PC-9 (cell line): ENCODE results near the gene SDR42E1. TPM values are rescaled to one million over a fixed set of nuclear protein-coding genes. Genes with fewer than 3 reads are reported as not detected.

ENCODE experiments used
- Bru-seq: library from RNA; stranded (reverse); fragments of 400-500 nt; gene quantifications from one replicate; lab custom pipeline; 2021; lab: Mats Ljungman, UMichigan
- BruChase-seq, 2 experiments: library from RNA; stranded (reverse); fragments of 400-500 nt; gene quantifications; one replicate each; lab custom pipeline; 2021; lab: Mats Ljungman, UMichigan
- BruUV-seq: library from RNA; stranded (reverse); fragments of 400-500 nt; replicated peaks from 2 replicates; lab custom pipeline; 2021; lab: Mats Ljungman, UMichigan
- CTCF ChIA-PET: fragments of 300-600 bp; sonication (Branson Sonifier 250); formaldehyde crosslinking; loops from one replicate; lab custom pipeline; 2022; ENCODE audit warnings: antibody characterized with exemption; lab: Charles Lee
- POLR2A ChIA-PET: fragments of 300-600 bp; sonication (Branson Sonifier 250); formaldehyde crosslinking; loops from one replicate; lab custom pipeline; 2022; ENCODE audit warnings: antibody characterized with exemption; ENCODE audit not compliant: unreplicated experiment; lab: Charles Lee
- DNase-seq, 2 experiments: peaks; one replicate each; pipeline versions ENCODE4 v3.0.0 to v3.0.0-alpha.2; 2015 to 2022; ENCODE audit warnings: mixed read lengths in 1 of 2
- H2AFZ ChIP-seq: fragments of 200-600 bp; sonication (generic); 2 replicates; pipeline ENCODE4 v1.8.1; 2017; ENCODE audit warnings: antibody characterized with exemption
- H3F3A ChIP-seq: fragments of 200-600 bp; sonication (generic); 2 replicates; pipeline ENCODE4 v1.8.1; 2017; ENCODE audit warnings: antibody characterized with exemption, mild to moderate bottlenecking, low read depth; ENCODE audit not compliant: insufficient read depth
- H3K27ac ChIP-seq: fragments of 200-600 bp; sonication (generic); 2 replicates; pipeline ENCODE4 v1.6.1; 2016; ENCODE audit warnings: mixed run types
- H3K27me3 ChIP-seq: fragments of 200-600 bp; sonication (generic); 2 replicates; pipeline ENCODE4 v1.6.1; 2016; ENCODE audit warnings: low read depth, mixed run types; ENCODE audit not compliant: insufficient read depth
- H3K36me3 ChIP-seq: fragments of 200-600 bp; sonication (generic); 2 replicates; pipeline ENCODE4 v1.6.1; 2016; ENCODE audit warnings: low read depth, mixed run types
- H3K4me1 ChIP-seq: fragments of 200-600 bp; sonication (generic); replicated peaks from 2 replicates; pipeline ENCODE4 v1.6.1; 2016; ENCODE audit warnings: mixed run types; ENCODE audit not compliant: insufficient read depth
- H3K4me2 ChIP-seq: fragments of 200-600 bp; sonication (generic); 2 replicates; pipeline ENCODE4 v1.6.1; 2017; ENCODE audit warnings: mixed run types
- H3K4me3 ChIP-seq: fragments of 200-600 bp; sonication (generic); 2 replicates; pipeline ENCODE4 v1.6.1; 2016; ENCODE audit warnings: mixed run types
- H3K79me2 ChIP-seq: fragments of 200-600 bp; sonication (generic); 2 replicates; pipeline ENCODE4 v1.6.1; 2017; ENCODE audit warnings: low read depth, mixed run types
- H3K9me2 ChIP-seq: fragments of 200-600 bp; sonication (generic); 2 replicates; pipeline ENCODE4 v1.8.1; 2017; ENCODE audit warnings: mild to moderate bottlenecking; ENCODE audit not compliant: insufficient read depth
- H3K9me3 ChIP-seq: fragments of 200-600 bp; sonication (generic); 2 replicates; pipeline ENCODE4 v1.8.1; 2016; ENCODE audit warnings: low read depth; ENCODE audit not compliant: insufficient read depth
- H4K20me1 ChIP-seq: fragments of 200-600 bp; sonication (generic); 2 replicates; pipeline ENCODE4 v1.8.1; 2017; ENCODE audit not compliant: insufficient read depth
- EZH2 ChIP-seq: fragments of 200-600 bp; sonication (generic); IDR thresholded peaks from 2 replicates; pipeline ENCODE4 v1.8.0; 2017; ENCODE audit warnings: antibody characterized with exemption, low read depth
- intact Hi-C: fragments of 100-400 bp; cut with micrococcal nuclease; formaldehyde crosslinking; loops from one replicate; pipeline ENCODE4 v1.10.0; 2022; ENCODE audit not compliant: unreplicated experiment
- long read RNA-seq: library from polyadenylated mRNA; stranded (forward); transcript quantifications from one replicate; pipeline ENCODE4 v2.0.0, GENCODE V29; 2022
- total RNA-seq: library from RNA; stranded (reverse); gene quantifications from 2 replicates; pipeline ENCODE4 v1.2.3, GENCODE V29; 2021
- TF ChIP-seq, protein P1 (sequence below): fragments of 200-600 bp; sonication (generic); conservative IDR thresholded peaks from 2 replicates; pipeline ENCODE4 v1.6.1; 2017; ENCODE audit warnings: mixed run types, antibody characterized with exemption, mild to moderate bottlenecking, moderate library complexity

The SDR42E1 gene, protein sequence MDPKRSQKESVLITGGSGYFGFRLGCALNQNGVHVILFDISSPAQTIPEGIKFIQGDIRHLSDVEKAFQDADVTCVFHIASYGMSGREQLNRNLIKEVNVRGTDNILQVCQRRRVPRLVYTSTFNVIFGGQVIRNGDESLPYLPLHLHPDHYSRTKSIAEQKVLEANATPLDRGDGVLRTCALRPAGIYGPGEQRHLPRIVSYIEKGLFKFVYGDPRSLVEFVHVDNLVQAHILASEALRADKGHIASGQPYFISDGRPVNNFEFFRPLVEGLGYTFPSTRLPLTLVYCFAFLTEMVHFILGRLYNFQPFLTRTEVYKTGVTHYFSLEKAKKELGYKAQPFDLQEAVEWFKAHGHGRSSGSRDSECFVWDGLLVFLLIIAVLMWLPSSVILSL
- total RNA-seq (10.5 and 11.6 TPM in 2 replicates), Bru-seq, nascent RNA (percentile 67 among the genes with signal in this experiment), BruChase-seq, experiment 1, labeled RNA remaining after a 2-hour chase (percentile 75 among the genes with signal in this experiment), BruChase-seq, experiment 2, labeled RNA remaining after a 6-hour chase (percentile 70 among the genes with signal in this experiment)
- long read RNA-seq, full-length matches to known transcripts = 27 of 30 reads
- long read RNA-seq, partial matches to known transcripts = 0 of 30 reads
- long read RNA-seq, other reads (novel, unspliced or antisense) = 3 of 30 reads

DNA sequence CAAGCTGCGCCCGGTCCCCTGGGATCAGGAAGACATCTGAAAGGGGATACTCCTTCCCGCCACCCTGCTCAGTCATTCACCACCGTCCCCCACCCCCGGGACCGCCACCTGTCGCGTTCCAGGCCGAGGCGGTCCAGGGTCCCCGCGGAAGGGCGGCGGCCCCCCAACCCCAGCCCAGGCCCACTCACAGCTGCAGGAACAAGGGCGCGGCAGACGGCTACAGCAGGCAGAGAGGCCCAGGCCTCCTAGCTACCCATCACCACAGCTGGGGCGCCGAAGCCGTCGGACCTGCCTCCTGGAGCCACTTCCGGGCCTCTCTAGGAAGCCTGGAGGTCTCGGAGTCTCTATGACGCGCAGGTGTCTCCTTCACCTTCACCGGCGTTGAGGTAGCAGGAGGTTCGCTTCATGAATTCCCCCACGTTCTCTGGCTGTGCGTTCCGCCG, at the start of gene SDR42E1:
TSS of gene SDR42E1 (minus strand) at position 272 of the 443 bp plus-strand sequence. CDS start 10,612 bp downstream, outside the sequence.
- ChIA-PET POLR2A (interaction anchor here (0.8 kb wide), 1 partner anchor 1018 kb away, joined by 5 read pairs; no protein-coding TSS in a partner anchor), CTCF (interaction anchor here (0.7 kb wide), 1 partner anchor 1394 kb away, joined by 8 read pairs; no protein-coding TSS in a partner anchor)

DNA sequence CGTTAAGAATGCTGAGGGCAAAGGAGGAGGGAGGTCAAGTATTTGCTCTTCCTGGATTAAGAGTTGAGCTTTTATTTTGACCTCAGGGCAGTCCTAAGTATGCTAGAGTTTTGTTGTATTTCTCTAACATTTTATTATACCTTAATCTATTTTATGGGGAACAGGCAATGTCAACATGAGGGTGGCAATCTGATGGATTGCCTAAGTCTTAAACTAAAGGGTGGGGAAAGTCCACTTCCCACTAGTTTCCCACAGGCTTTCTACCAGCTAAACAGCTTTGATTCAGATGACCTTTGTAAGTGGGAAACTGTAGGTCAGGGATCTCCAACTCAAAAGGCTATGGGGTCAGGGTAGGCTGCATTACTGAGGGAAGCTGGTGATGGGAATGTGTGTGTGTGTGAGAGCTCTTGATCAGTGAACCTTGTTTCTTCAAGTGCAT, 48.7 kb upstream of the SDR42E1 start:
- Histone ChIP-seq H2AFZ (no peak overlapping the region), H3K27me3 (peaks cover 62% of the 10 kb centered on the region), H3K27ac (no peak overlapping the region), H3F3A (no peaks in the 10 kb centered on the region), H4K20me1 (no peaks in the 10 kb centered on the region), H3K9me2 (no peaks in the 10 kb centered on the region; the same call in 1 of the 2 replicates), H3K79me2 (no peaks in the 10 kb centered on the region), H3K9me3 (no peaks in the 10 kb centered on the region), H3K4me3 (no peak overlapping the region), H3K4me2 (no peak overlapping the region), H3K36me3 (no peaks in the 10 kb centered on the region), H3K4me1 (no peaks in the 10 kb centered on the region)
- ChIA-PET POLR2A (no interaction called here), CTCF (no interaction called here)
- intact Hi-C loops = loop anchor here (5.0 kb wide), 1 partner anchor 52 kb away; no protein-coding TSS in a partner anchor
- TF ChIP-seq, protein P1, sequence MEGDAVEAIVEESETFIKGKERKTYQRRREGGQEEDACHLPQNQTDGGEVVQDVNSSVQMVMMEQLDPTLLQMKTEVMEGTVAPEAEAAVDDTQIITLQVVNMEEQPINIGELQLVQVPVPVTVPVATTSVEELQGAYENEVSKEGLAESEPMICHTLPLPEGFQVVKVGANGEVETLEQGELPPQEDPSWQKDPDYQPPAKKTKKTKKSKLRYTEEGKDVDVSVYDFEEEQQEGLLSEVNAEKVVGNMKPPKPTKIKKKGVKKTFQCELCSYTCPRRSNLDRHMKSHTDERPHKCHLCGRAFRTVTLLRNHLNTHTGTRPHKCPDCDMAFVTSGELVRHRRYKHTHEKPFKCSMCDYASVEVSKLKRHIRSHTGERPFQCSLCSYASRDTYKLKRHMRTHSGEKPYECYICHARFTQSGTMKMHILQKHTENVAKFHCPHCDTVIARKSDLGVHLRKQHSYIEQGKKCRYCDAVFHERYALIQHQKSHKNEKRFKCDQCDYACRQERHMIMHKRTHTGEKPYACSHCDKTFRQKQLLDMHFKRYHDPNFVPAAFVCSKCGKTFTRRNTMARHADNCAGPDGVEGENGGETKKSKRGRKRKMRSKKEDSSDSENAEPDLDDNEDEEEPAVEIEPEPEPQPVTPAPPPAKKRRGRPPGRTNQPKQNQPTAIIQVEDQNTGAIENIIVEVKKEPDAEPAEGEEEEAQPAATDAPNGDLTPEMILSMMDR = no peak
- no peak for TF ChIP-seq EZH2
- DNase-seq = no peak
- BruUV-seq = no TSS peak

More for the DNA sequence above, at the start of gene SDR42E1:
- H3K27ac ChIP-seq = no peak within 1 kb of the TSS
- H3K4me1 ChIP-seq = no peaks in the 10 kb centered on the region
- no peaks in the 10 kb centered on the region for H3F3A ChIP-seq
- H3K9me2 ChIP-seq = no peaks in the 10 kb centered on the region
- H3K79me2 ChIP-seq = no peaks in the 10 kb centered on the region
- no peaks in the 10 kb centered on the region for H4K20me1 ChIP-seq
- intact Hi-C loops = loop anchor here (5.0 kb wide), 1 partner anchor 161 kb away; the partner anchor contains the start of gene MPHOSPH6
- peaks cover 6% of the 10 kb centered on the region; the same call in 1 of the 2 replicates for H3K9me3 ChIP-seq
- H3K27me3 ChIP-seq = peaks cover 7% of the 10 kb centered on the region
- no peaks in the 10 kb centered on the region for H3K36me3 ChIP-seq
- H3K4me3 ChIP-seq = peak within 1 kb of the TSS; percentile 84
- DNase-seq = peak; percentile 63 to 81
- BruUV-seq = no TSS peak
- H2AFZ ChIP-seq = peak within 1 kb of the TSS; percentile 97
- no peak for TF ChIP-seq EZH2
- TF ChIP-seq, protein P1 = no peak
- peak within 1 kb of the TSS; percentile 92 for H3K4me2 ChIP-seq
